ENCODE data around the gene IRX2.

The IRX2 gene

GRCh38 chr5:2718115-2718514, 33.4 kb downstream of the IRX2 start:
- DNase-seq (ENCODE audit: low read depth in 1 of 2, low spot score in 1 of 2) = no peak

GRCh38 chr5:2715856-2716255, 35.6 kb downstream of the IRX2 start:
- no peak for DNase-seq (ENCODE audit: low read depth in 1 of 2, low spot score in 1 of 2)

- no peak for DNase-seq (ENCODE audit: low read depth in 1 of 2, low spot score in 1 of 2)
Measured at GRCh38 chr5:2714805-2715204, 36.7 kb downstream of the IRX2 start.

- no peak for DNase-seq (ENCODE audit: low read depth in 1 of 2, low spot score in 1 of 2)
Measured at GRCh38 chr5:2714026-2714425, 37.5 kb downstream of the IRX2 start.

GRCh38 chr5:2711446-2712425, 39.7 kb downstream of the IRX2 start:
- DNase-seq (ENCODE audit: low read depth in 1 of 2, low spot score in 1 of 2) = no peak

GRCh38 chr5:2710910-2711309, 40.6 kb downstream of the IRX2 start:
- no peak for DNase-seq (ENCODE audit: low read depth in 1 of 2, low spot score in 1 of 2)

- DNase-seq (ENCODE audit: low read depth in 1 of 2, low spot score in 1 of 2) = no peak
Measured at GRCh38 chr5:2709976-2710689, 41.3 kb downstream of the IRX2 start.

GRCh38 chr5:2708751-2709150, 42.7 kb downstream of the IRX2 start:
- no peak for DNase-seq (ENCODE audit: low read depth in 1 of 2, low spot score in 1 of 2)

- no peak for DNase-seq (ENCODE audit: low read depth in 1 of 2, low spot score in 1 of 2)
Measured at GRCh38 chr5:2708132-2708531, 43.3 kb downstream of the IRX2 start.

- DNase-seq (ENCODE audit: low read depth in 1 of 2, low spot score in 1 of 2) = no peak
Measured at GRCh38 chr5:2705861-2706260, 45.6 kb downstream of the IRX2 start.

GRCh38 chr5:2704806-2705645, 46.5 kb downstream of the IRX2 start:
- no peak for DNase-seq (ENCODE audit: low read depth in 1 of 2, low spot score in 1 of 2)

GRCh38 chr5:2704111-2704510, 47.4 kb downstream of the IRX2 start:
- no peak for DNase-seq (ENCODE audit: low read depth in 1 of 2, low spot score in 1 of 2)

GRCh38 chr5:2703615-2704014, 47.9 kb downstream of the IRX2 start:
- no peak for DNase-seq (ENCODE audit: low read depth in 1 of 2, low spot score in 1 of 2)

- no peak for DNase-seq (ENCODE audit: low read depth in 1 of 2, low spot score in 1 of 2)
Measured at GRCh38 chr5:2703041-2703440, 48.4 kb downstream of the IRX2 start.

- DNase-seq (ENCODE audit: low read depth in 1 of 2, low spot score in 1 of 2) = no peak
Measured at GRCh38 chr5:2702096-2702879, 49.2 kb downstream of the IRX2 start.

GRCh38 chr5:2701592-2701991, 49.9 kb downstream of the IRX2 start:
- no peak for DNase-seq (ENCODE audit: low read depth in 1 of 2, low spot score in 1 of 2)

- no peak for DNase-seq (ENCODE audit: low read depth in 1 of 2, low spot score in 1 of 2)
Measured at GRCh38 chr5:2700876-2701275, 50.6 kb downstream of the IRX2 start.

- no peak for DNase-seq (ENCODE audit: low read depth in 1 of 2, low spot score in 1 of 2)
Measured at GRCh38 chr5:2699686-2700085, 51.8 kb downstream of the IRX2 start.

- DNase-seq (ENCODE audit: low read depth in 1 of 2, low spot score in 1 of 2) = no peak
Measured at GRCh38 chr5:2699231-2699630, 52.2 kb downstream of the IRX2 start.

GRCh38 chr5:2698581-2698980, 52.9 kb downstream of the IRX2 start:
- DNase-seq (ENCODE audit: low read depth in 1 of 2, low spot score in 1 of 2) = no peak

Measured in activated CD4-positive, alpha-beta T cell treated with anti-CD3 and anti-CD28 coated beads, Interleukin-2, amount 50 U/mL, for 24 hours (primary cell).